Measurements from ENCODE around the gene MMP28. TPM values are rescaled to one million over a fixed set of nuclear protein-coding genes. Genes with fewer than 3 reads are reported as not detected.

Gene MMP28
- total RNA-seq, 1 donor from 2014 or later, result 0.17 TPM

DNA sequence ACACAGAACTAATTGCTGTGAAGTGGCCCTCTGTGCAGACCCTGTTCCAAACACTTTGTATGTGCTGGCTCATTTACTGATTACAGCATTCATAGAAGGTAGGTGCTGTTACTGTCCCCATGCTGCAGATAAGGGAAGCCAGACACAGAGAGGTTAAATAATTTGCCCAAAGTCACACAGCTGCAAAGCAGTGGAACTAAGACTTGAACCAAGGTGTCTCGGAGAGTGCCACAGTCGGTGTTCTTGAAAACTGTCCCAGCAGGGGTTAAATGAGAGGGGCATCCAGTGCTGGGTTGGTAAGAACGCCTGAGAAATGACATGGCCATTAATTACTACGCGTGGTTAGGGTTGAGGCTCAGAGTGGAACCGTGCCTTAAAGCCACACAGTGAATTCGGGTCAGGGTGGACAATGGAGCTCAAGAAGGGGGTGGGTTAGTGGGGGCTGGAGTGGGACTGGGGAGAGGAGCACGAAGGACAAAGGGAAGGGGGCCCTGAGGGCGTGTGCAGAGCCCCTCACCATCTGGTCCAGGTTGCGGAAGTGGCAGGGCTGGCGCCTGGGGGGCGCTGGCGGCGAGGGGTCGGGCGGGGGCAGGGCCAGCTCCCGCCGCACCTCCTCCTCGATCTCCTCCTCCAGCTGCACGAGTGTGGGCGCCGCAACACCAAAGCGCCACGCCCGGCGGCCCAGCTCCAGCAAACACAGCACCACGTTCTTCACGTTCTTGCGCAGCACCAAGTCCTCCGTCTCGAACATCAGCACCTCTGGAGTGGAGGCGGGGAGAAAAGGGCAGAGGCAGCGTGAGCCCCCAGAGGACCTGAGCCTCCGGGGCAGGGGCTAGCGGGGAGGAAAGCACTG is 45.7 kb downstream of the MMP28 start:
- TF ChIP-seq, protein P1, sequence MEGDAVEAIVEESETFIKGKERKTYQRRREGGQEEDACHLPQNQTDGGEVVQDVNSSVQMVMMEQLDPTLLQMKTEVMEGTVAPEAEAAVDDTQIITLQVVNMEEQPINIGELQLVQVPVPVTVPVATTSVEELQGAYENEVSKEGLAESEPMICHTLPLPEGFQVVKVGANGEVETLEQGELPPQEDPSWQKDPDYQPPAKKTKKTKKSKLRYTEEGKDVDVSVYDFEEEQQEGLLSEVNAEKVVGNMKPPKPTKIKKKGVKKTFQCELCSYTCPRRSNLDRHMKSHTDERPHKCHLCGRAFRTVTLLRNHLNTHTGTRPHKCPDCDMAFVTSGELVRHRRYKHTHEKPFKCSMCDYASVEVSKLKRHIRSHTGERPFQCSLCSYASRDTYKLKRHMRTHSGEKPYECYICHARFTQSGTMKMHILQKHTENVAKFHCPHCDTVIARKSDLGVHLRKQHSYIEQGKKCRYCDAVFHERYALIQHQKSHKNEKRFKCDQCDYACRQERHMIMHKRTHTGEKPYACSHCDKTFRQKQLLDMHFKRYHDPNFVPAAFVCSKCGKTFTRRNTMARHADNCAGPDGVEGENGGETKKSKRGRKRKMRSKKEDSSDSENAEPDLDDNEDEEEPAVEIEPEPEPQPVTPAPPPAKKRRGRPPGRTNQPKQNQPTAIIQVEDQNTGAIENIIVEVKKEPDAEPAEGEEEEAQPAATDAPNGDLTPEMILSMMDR (IDR thresholded peaks at IDR 0.05; ENCODE audit: insufficient read depth, low read length, poor library complexity, severe bottlenecking), result no peak
- DNase-seq (ENCODE audit: low read depth), result no peak
- H3K36me3 ChIP-seq (ENCODE audit: control insufficient read depth, insufficient read depth, low read length), result no peaks in the 10 kb centered on the region
- no peak overlapping the region for H3K4me3 ChIP-seq (ENCODE audit: low read depth, low read length)
- H3K27me3 ChIP-seq (ENCODE audit: control insufficient read depth, insufficient read depth, low read length), result peaks cover 53% of the 10 kb centered on the region

DNA sequence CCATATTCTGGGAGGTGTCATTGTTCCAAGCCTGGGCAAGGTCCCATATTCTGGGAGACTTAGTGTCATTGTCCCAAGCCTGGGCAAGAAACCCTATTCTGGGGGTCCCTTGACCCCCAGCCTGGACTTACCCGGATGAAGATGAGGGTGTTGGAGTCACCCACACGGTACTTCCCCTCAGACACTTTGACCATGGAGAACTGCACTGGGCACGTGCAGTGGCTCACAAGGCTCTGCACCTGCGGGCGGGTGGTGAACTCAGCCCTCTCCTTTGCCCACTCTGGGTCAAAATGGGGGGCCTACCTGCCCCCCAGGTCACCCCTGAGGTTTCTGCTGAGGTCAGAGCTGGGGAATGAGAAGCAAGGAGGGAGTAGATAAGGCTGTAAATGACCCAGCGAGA is 46.5 kb downstream of the MMP28 start:
- Histone ChIP-seq H3K27me3 (ENCODE audit: control insufficient read depth, insufficient read depth, low read length) (peaks cover 53% of the 10 kb centered on the region), H3K4me3 (ENCODE audit: low read depth, low read length) (no peak overlapping the region), H3K36me3 (ENCODE audit: control insufficient read depth, insufficient read depth, low read length) (no peaks in the 10 kb centered on the region)
- TF ChIP-seq, protein P1 (IDR thresholded peaks at IDR 0.05; ENCODE audit: insufficient read depth, low read length, poor library complexity, severe bottlenecking), result no peak
- no peak for DNase-seq (ENCODE audit: low read depth)

DNA sequence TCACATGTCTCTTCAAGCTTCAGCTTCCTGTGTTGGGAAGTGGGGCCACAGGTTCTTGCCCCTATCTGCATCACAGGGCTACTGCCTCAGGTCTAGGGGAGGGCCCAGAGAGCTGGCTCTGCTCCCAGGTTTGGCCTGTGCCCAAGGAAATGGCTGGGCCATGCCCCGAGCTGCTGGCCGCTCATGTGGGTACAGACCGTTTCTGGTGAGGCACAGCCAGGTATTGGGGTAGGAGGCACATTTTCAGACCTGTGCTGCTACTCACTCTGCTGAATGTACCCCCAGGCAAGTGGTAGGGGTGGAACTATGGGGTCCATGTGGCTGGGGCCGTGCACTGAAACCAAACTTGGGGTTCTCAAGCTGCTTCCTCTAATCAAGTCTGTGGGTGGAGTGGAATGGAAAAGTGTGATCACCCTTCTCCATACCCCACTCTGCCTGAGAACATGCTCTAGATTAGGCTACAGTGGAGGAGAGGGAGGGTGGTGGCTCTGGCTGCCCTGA is 47.0 kb downstream of the MMP28 start:
- DNase-seq (ENCODE audit: low read depth), result no peak
- no peaks in the 10 kb centered on the region for H3K36me3 ChIP-seq (ENCODE audit: control insufficient read depth, insufficient read depth, low read length)

DNA sequence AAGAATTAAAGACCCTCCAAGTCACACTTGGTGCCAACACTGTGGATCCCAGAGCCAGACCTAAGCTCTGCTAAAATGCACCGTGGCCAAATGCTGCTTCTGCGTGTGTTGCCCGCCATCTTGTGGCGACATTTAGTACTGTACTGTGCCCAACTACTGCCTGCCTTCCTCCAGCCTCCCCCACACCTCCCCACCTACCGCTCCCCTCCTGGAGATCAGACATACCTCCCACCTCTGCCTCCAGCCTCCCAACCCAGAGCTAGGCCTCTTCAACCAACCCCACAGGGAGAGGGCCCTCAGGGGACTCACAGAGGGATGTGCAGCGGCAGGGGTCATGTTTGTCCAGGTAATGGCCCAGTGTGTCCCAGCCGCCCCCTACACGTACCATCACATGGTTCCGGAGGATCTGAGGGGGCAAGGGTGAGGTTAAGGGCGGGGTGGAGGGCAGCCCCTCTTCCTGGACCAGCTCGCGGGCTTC is 47.9 kb downstream of the MMP28 start:
- peaks cover 59% of the 10 kb centered on the region for H3K27me3 ChIP-seq (ENCODE audit: control insufficient read depth, insufficient read depth, low read length)

More for the DNA sequence above, 47.0 kb downstream of the MMP28 start:
- TF ChIP-seq, protein P1 (IDR thresholded peaks at IDR 0.05; ENCODE audit: insufficient read depth, low read length, poor library complexity, severe bottlenecking), result no peak
- peaks cover 57% of the 10 kb centered on the region for H3K27me3 ChIP-seq (ENCODE audit: control insufficient read depth, insufficient read depth, low read length)
- H3K4me3 ChIP-seq (ENCODE audit: low read depth, low read length), result no peak overlapping the region

DNA sequence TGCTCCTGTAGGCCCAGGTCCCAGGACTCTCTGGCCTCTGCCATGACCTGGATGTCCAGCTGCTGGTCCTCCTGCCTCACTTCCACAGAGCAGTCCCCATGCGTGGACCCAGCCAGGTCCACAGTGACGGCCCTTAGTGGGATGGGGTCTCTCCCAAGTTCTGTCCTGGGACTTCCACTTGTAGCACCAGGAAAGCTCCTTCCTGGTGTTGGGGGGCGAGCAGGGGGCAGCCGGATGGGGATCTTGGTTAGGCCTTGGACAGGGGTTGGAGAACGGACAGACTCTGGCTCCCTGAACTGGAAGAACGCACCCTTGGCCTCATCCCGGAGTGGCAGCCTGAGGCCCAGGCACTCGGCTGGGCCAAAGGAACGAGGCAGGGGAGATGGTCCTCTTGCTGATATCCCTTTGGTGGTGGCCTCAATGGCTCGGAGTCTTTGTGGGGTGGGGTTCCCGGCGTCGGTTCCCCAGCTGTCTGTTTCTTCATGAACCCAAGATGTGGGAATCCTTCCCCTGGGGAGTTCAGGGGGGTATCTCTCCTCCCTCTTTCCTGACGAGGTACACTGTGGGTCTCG is 49.6 kb downstream of the MMP28 start:
- TF ChIP-seq, protein P1 (IDR thresholded peaks at IDR 0.05; ENCODE audit: insufficient read depth, low read length, poor library complexity, severe bottlenecking), result no peak
- Histone ChIP-seq H3K4me3 (ENCODE audit: low read depth, low read length) (no peak overlapping the region), H3K36me3 (ENCODE audit: control insufficient read depth, insufficient read depth, low read length) (no peaks in the 10 kb centered on the region), H3K27me3 (ENCODE audit: control insufficient read depth, insufficient read depth, low read length) (peaks cover 69% of the 10 kb centered on the region)
- DNase-seq (ENCODE audit: low read depth), result no peak

More for the DNA sequence above, 47.9 kb downstream of the MMP28 start:
- no peaks in the 10 kb centered on the region for H3K36me3 ChIP-seq (ENCODE audit: control insufficient read depth, insufficient read depth, low read length)
- TF ChIP-seq, protein P1 (IDR thresholded peaks at IDR 0.05; ENCODE audit: insufficient read depth, low read length, poor library complexity, severe bottlenecking), result peak; percentile 89
- DNase-seq (ENCODE audit: low read depth), result no peak
- no peak overlapping the region for H3K4me3 ChIP-seq (ENCODE audit: low read depth, low read length)
